GM23248 (cell line): ENCODE data around the gene ONECUT2. TPM values are rescaled to one million over a fixed set of nuclear protein-coding genes. Genes with fewer than 3 reads are reported as not detected.

Source experiments
- DNase-seq: peaks from one replicate; pipeline ENCODE4 v3.0.0-alpha.2; 2015
- H2AFZ ChIP-seq: fragments of 200-600 bp; sonication (generic); 2 replicates; pipeline ENCODE4 v1.6.1; 2016; ENCODE audit warnings: antibody characterized with exemption
- H3F3A ChIP-seq: fragments of 200-600 bp; sonication (generic); 2 replicates; pipeline ENCODE4 v1.6.1; 2016; ENCODE audit warnings: mild to moderate bottlenecking, antibody characterized with exemption, mixed run types; ENCODE audit not compliant: insufficient read depth
- H3K27ac ChIP-seq: fragments of 200-600 bp; sonication (generic); 2 replicates; pipeline ENCODE4 v1.5.1; 2016; ENCODE audit warnings: mild to moderate bottlenecking
- H3K27me3 ChIP-seq: fragments of 200-600 bp; sonication (generic); replicated peaks from 2 replicates; pipeline ENCODE4 v1.6.1; 2016; ENCODE audit warnings: mild to moderate bottlenecking; ENCODE audit not compliant: insufficient read depth
- H3K36me3 ChIP-seq: fragments of 200-600 bp; sonication (generic); 2 replicates; pipeline ENCODE4 v1.6.1; 2016; ENCODE audit warnings: low read depth, mild to moderate bottlenecking
- H3K4me1 ChIP-seq: fragments of 200-600 bp; sonication (generic); 2 replicates; pipeline ENCODE4 v1.6.1; 2016; ENCODE audit warnings: mild to moderate bottlenecking; ENCODE audit not compliant: insufficient read depth
- H3K4me2 ChIP-seq: fragments of 200-600 bp; sonication (generic); one replicate; pipeline ENCODE4 v1.6.1; 2016; ENCODE audit warnings: mild to moderate bottlenecking; ENCODE audit not compliant: unreplicated experiment
- H3K4me3 ChIP-seq: fragments of 200-600 bp; sonication (generic); 2 replicates; pipeline ENCODE4 v1.5.1; 2016; ENCODE audit warnings: mild to moderate bottlenecking
- H3K79me2 ChIP-seq: fragments of 200-600 bp; sonication (generic); 2 replicates; pipeline ENCODE4 v1.6.1; 2016; ENCODE audit warnings: mild to moderate bottlenecking; ENCODE audit not compliant: insufficient read depth
- H3K9ac ChIP-seq: fragments of 200-600 bp; sonication (generic); 2 replicates; pipeline ENCODE4 v1.6.1; 2016; ENCODE audit warnings: mild to moderate bottlenecking
- H3K9me2 ChIP-seq: fragments of 200-600 bp; sonication (generic); 2 replicates; pipeline ENCODE4 v1.6.1; 2016; ENCODE audit warnings: mixed run types, mild to moderate bottlenecking, moderate library complexity; ENCODE audit not compliant: insufficient read depth
- H3K9me3 ChIP-seq: fragments of 200-600 bp; sonication (generic); one replicate; pipeline ENCODE4 v1.6.1; 2017; ENCODE audit warnings: low read depth
- H4K20me1 ChIP-seq: fragments of 200-600 bp; sonication (generic); 2 replicates; pipeline ENCODE4 v1.6.0; 2016; ENCODE audit not compliant: insufficient read depth
- EZH2 ChIP-seq: fragments of 200-600 bp; sonication (generic); IDR thresholded peaks from 2 replicates; pipeline ENCODE4 v1.6.1; 2018; ENCODE audit warnings: antibody characterized with exemption, mild to moderate bottlenecking; ENCODE audit not compliant: insufficient read depth, poor library complexity, severe bottlenecking
- EZH2phosphoT487 ChIP-seq: fragments of 200-600 bp; sonication (generic); IDR thresholded peaks from 2 replicates; pipeline ENCODE4 v1.6.1; 2018; ENCODE audit warnings: antibody characterized with exemption, moderate library complexity, mild to moderate bottlenecking, low read depth; ENCODE audit not compliant: insufficient read depth
- WGBS, 2 experiments: methylation state at CpG; one replicate each; pipeline ENCODE4 v1.1.6; 2015 to 2017; ENCODE audit warnings: low lambda C conversion rate in 2 of 2, low coverage in 1 of 2; ENCODE audit errors: missing lambda C conversion rate in 2 of 2; 5-methylcytosine and 5-hydroxymethylcytosine counted together
- in situ Hi-C: fragments of 300-500 bp; cut with MboI; formaldehyde crosslinking; loops from 2 replicates; pipeline ENCODE4 v1.15.0; 2020
- polyA plus RNA-seq: library from polyadenylated mRNA; unstranded; fragments of >200 nt; fragmentation: Nextera tagmentation; extraction: Ambion mirVana; gene quantifications from 2 replicates; pipeline ENCODE4 v1.2.1, GENCODE V29; 2016
- total RNA-seq: library from RNA; depleted of rRNA; stranded (reverse); fragments of >200 nt; shearing (Covaris generic); gene quantifications from 2 replicates; pipeline ENCODE4 v1.2.3, GENCODE V29; 2014

ONECUT2 gene
- total and polyA plus RNA-seq, 2 experiments from 2014 or later, result 0.01 TPM; not detected in 1

GRCh38 chr18:57432751-57433400, 2.3 kb upstream of the ONECUT2 start:
- WGBS, 2 experiments, result 6 to 11% methylated on average over 9 of the region's 9 CpGs
- in situ Hi-C loops, result loop anchor here (25.0 kb wide), 1 partner anchor 571 kb away; no protein-coding TSS in a partner anchor
- no peak overlapping the region for H3K4me2 ChIP-seq
- DNase-seq, result no peak
- H3F3A ChIP-seq, result no peaks in the 10 kb centered on the region
- H3K9me3 ChIP-seq, result no peaks in the 10 kb centered on the region
- H3K79me2 ChIP-seq, result no peaks in the 10 kb centered on the region
- no peak overlapping the region for H3K9ac ChIP-seq
- H3K4me3 ChIP-seq, result no peak overlapping the region
- no peaks in the 10 kb centered on the region for H3K36me3 ChIP-seq
- no peak overlapping the region for H2AFZ ChIP-seq
- no peak overlapping the region for H3K27ac ChIP-seq
- no peaks in the 10 kb centered on the region for H4K20me1 ChIP-seq
- H3K27me3 ChIP-seq, result peaks cover 87% of the 10 kb centered on the region
- TF ChIP-seq EZH2 (no peak), EZH2phosphoT487 (no peak)
- H3K4me1 ChIP-seq, result no peaks in the 10 kb centered on the region
- no peaks in the 10 kb centered on the region for H3K9me2 ChIP-seq

DNA sequence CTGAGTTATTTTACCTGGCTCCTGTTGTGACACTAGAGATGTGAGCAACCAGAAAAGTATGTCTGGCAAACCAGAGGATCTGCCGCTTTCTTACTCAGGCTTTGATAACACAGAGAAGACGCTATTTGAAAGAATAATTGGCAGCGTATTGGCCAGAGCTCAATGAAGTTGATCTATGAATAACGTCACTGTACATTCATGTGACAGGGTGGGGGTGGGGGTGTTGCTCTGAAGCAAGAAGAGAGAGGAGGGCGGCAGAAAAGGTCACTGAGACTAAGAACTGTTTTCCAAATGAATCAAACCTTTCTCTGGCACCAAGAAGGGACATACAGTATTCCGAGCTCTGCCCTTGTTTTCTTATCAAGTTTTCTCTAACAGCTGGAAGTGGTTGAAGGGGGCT, 1.7 kb upstream of the ONECUT2 start:
- Histone ChIP-seq H2AFZ (no peak overlapping the region), H3K27me3 (peaks cover 87% of the 10 kb centered on the region), H3K9ac (no peak overlapping the region), H3K79me2 (no peaks in the 10 kb centered on the region), H3K27ac (no peak overlapping the region), H3K36me3 (no peaks in the 10 kb centered on the region), H3K4me2 (no peak overlapping the region), H3K4me3 (no peak overlapping the region), H4K20me1 (no peaks in the 10 kb centered on the region), H3K4me1 (peaks cover 6% of the 10 kb centered on the region), H3F3A (no peaks in the 10 kb centered on the region), H3K9me2 (no peaks in the 10 kb centered on the region), H3K9me3 (no peaks in the 10 kb centered on the region)
- in situ Hi-C loops, result loop anchor here (25.0 kb wide), 1 partner anchor 571 kb away; no protein-coding TSS in a partner anchor
- WGBS, 2 experiments, result 6 to 10% methylated on average over 6 of the region's 6 CpGs
- TF ChIP-seq EZH2 (no peak), EZH2phosphoT487 (no peak)
- DNase-seq, result no peak

- H3K36me3 ChIP-seq, result no peaks in the 10 kb centered on the region
- H3K9ac ChIP-seq, result no peak overlapping the region
- peaks cover 87% of the 10 kb centered on the region for H3K27me3 ChIP-seq
- H3K9me3 ChIP-seq, result no peaks in the 10 kb centered on the region
- H3K79me2 ChIP-seq, result no peaks in the 10 kb centered on the region
- DNase-seq, result peak; percentile 6
- in situ Hi-C loops, result loop anchor here (25.0 kb wide), 1 partner anchor 572 kb away; no protein-coding TSS in a partner anchor
- peak overlapping the region; percentile 90; the same call in 1 of the 2 replicates for H2AFZ ChIP-seq
- H3K9me2 ChIP-seq, result no peaks in the 10 kb centered on the region
- peak; percentile 62 for TF ChIP-seq EZH2
- TF ChIP-seq EZH2phosphoT487, result no peak
- peaks cover 6% of the 10 kb centered on the region for H3K4me1 ChIP-seq
- H4K20me1 ChIP-seq, result no peaks in the 10 kb centered on the region
- H3K27ac ChIP-seq, result no peak overlapping the region
- H3K4me3 ChIP-seq, result no peak overlapping the region
- no peak overlapping the region for H3K4me2 ChIP-seq
- 4% methylated on average over 25 of the region's 25 CpGs for WGBS, 2 experiments
- H3F3A ChIP-seq, result no peaks in the 10 kb centered on the region
Measured at GRCh38 chr18:57433934-57434535, 1.1 kb upstream of the ONECUT2 start.

- H3K4me2 ChIP-seq, result no peak overlapping the region
- H3K9me3 ChIP-seq, result no peaks in the 10 kb centered on the region
- H3K4me1 ChIP-seq, result peaks cover 6% of the 10 kb centered on the region
- no peaks in the 10 kb centered on the region for H3F3A ChIP-seq
- no peak overlapping the region for H3K4me3 ChIP-seq
- H3K9ac ChIP-seq, result no peak overlapping the region
- in situ Hi-C loops, result loop anchor here (25.0 kb wide), 1 partner anchor 574 kb away; no protein-coding TSS in a partner anchor
- no peak overlapping the region for H3K27ac ChIP-seq
- no peak for TF ChIP-seq EZH2phosphoT487
- no peak for TF ChIP-seq EZH2
- 3 to 12% methylated on average over 6 to 18 of the region's 44 CpGs for WGBS, 2 experiments
- no peak overlapping the region for H2AFZ ChIP-seq
- H3K79me2 ChIP-seq, result no peaks in the 10 kb centered on the region
- no peaks in the 10 kb centered on the region for H3K36me3 ChIP-seq
- H3K9me2 ChIP-seq, result no peaks in the 10 kb centered on the region
- H4K20me1 ChIP-seq, result no peaks in the 10 kb centered on the region
- peaks cover 87% of the 10 kb centered on the region for H3K27me3 ChIP-seq
- no peak for DNase-seq
Measured at GRCh38 chr18:57435846-57436190, 644 bp downstream of the ONECUT2 start.
